Astrocyte (in vitro differentiated cells and primary cell): ENCODE data around the gene PRKCB. TPM values are rescaled to one million over a fixed set of nuclear protein-coding genes. Genes with fewer than 3 reads are reported as not detected.

Source experiments
- DNase-seq: peaks from one replicate; pipeline ENCODE4 v3.0.0-alpha.2; 2010; ENCODE audit warnings: low read depth
- FAIRE-seq: peaks from 2 replicates; lab custom pipeline; 2011; peaks lifted over from hg19 to GRCh38; lab: Jason Lieb, UNC
- H2AFZ ChIP-seq: 2 replicates; pipeline ENCODE4 v1.6.0; 2012; ENCODE audit warnings: low read depth, low read length, inconsistent platforms
- H3K27ac ChIP-seq: 2 replicates; pipeline ENCODE4 v1.5.1; 2011; ENCODE audit warnings: low read depth, low read length, inconsistent platforms
- H3K27me3 ChIP-seq: 2 replicates; pipeline ENCODE4 v1.6.0; 2011; ENCODE audit warnings: low read length, inconsistent platforms; ENCODE audit not compliant: insufficient read depth
- H3K36me3 ChIP-seq: 2 replicates; pipeline ENCODE4 v1.5.1; 2011; ENCODE audit warnings: low read length, inconsistent platforms; ENCODE audit not compliant: insufficient read depth
- H3K4me1 ChIP-seq: 2 replicates; pipeline ENCODE4 v1.5.1; 2011; ENCODE audit warnings: low read length, inconsistent platforms; ENCODE audit not compliant: insufficient read depth
- H3K4me2 ChIP-seq: 2 replicates; pipeline ENCODE4 v1.6.0; 2012; ENCODE audit warnings: low read length, inconsistent platforms
- H3K4me3 ChIP-seq: 2 replicates; pipeline ENCODE4 v1.5.1; 2011; ENCODE audit warnings: low read depth, mild to moderate bottlenecking, low read length, inconsistent platforms; ENCODE audit not compliant: insufficient read depth
- H3K79me2 ChIP-seq: 2 replicates; pipeline ENCODE4 v1.6.0; 2012; ENCODE audit warnings: mild to moderate bottlenecking, low read length, inconsistent platforms; ENCODE audit not compliant: insufficient read depth
- H3K9ac ChIP-seq: 2 replicates; pipeline ENCODE4 v1.6.0; 2012; ENCODE audit warnings: mild to moderate bottlenecking, low read length, inconsistent platforms
- H3K9me3 ChIP-seq: 2 replicates; pipeline ENCODE4 v1.5.1; 2012; ENCODE audit warnings: low read depth, mild to moderate bottlenecking, low read length, inconsistent platforms; ENCODE audit not compliant: insufficient read depth
- H4K20me1 ChIP-seq: 2 replicates; pipeline ENCODE4 v1.6.0; 2012; ENCODE audit warnings: low read length, inconsistent platforms; ENCODE audit not compliant: insufficient read depth
- H3K27ac Mint-ChIP-seq: one replicate; pipeline ENCODE4 v1.8.0; 2021; ENCODE audit warnings: mild to moderate bottlenecking, mixed read lengths; ENCODE audit not compliant: unreplicated experiment
- H3K27me3 Mint-ChIP-seq: one replicate; pipeline ENCODE4 v1.8.0; 2021; ENCODE audit warnings: low read depth, mixed read lengths; ENCODE audit not compliant: unreplicated experiment
- H3K36me3 Mint-ChIP-seq: one replicate; pipeline ENCODE4 v1.8.0; 2021; ENCODE audit warnings: low read depth, mixed read lengths; ENCODE audit not compliant: unreplicated experiment
- H3K4me1 Mint-ChIP-seq: one replicate; pipeline ENCODE4 v1.8.0; 2021; ENCODE audit warnings: low read depth, mixed read lengths; ENCODE audit not compliant: unreplicated experiment
- H3K4me3 Mint-ChIP-seq: one replicate; pipeline ENCODE4 v1.8.0; 2021; ENCODE audit warnings: mild to moderate bottlenecking, moderate library complexity, mixed read lengths; ENCODE audit not compliant: unreplicated experiment
- H3K9me3 Mint-ChIP-seq: one replicate; pipeline ENCODE4 v1.8.0; 2021; ENCODE audit warnings: mild to moderate bottlenecking, mixed read lengths; ENCODE audit not compliant: unreplicated experiment
- CTCF ChIP-seq: IDR thresholded peaks from 2 replicates; pipeline ENCODE4 v1.5.1; 2011; ENCODE audit warnings: low read depth, mild to moderate bottlenecking, inconsistent platforms, low read length, moderate library complexity; ENCODE audit not compliant: insufficient read depth
- EZH2 ChIP-seq: IDR thresholded peaks from 2 replicates; pipeline ENCODE4 v1.6.1; 2012; ENCODE audit warnings: mild to moderate bottlenecking, low read length, inconsistent platforms; ENCODE audit not compliant: insufficient read depth
- total RNA-seq: library from RNA; stranded (reverse); gene quantifications from 2 replicates; pipeline ENCODE4 v1.2.1, GENCODE V29; 2021

PRKCB gene
- total RNA-seq, 1 donor from 2014 or later: 2.5 TPM

- Histone ChIP-seq H4K20me1 (no peaks in the 10 kb centered on the region), H3K4me2 (no peak overlapping the region), H3K27ac (no peak overlapping the region), H3K36me3 (no peaks in the 10 kb centered on the region), H3K79me2 (no peaks in the 10 kb centered on the region), H3K4me1 (no peaks in the 10 kb centered on the region), H2AFZ (no peak overlapping the region), H3K9ac (no peak overlapping the region), H3K27me3 (no peaks in the 10 kb centered on the region), H3K9me3 (no peaks in the 10 kb centered on the region), H3K4me3 (no peak overlapping the region)
- H3K4me1 Mint-ChIP-seq: no peaks in the 10 kb centered on the region
- no peak overlapping the region for H3K27ac Mint-ChIP-seq
- H3K27me3 Mint-ChIP-seq: peaks cover 26% of the 10 kb centered on the region
- H3K9me3 Mint-ChIP-seq: no peaks in the 10 kb centered on the region
- DNase-seq (no peak), FAIRE-seq (no peak)
- TF ChIP-seq EZH2 (no peak), CTCF (no peak)
- no peaks in the 10 kb centered on the region for H3K36me3 Mint-ChIP-seq
- H3K4me3 Mint-ChIP-seq: no peak overlapping the region
These were observed 28.8 kb upstream of the PRKCB start for GRCh38 chr16:23807028-23807427.

GRCh38 chr16:23821467-23821866 lies 14.3 kb upstream of the PRKCB start:
- no peaks in the 10 kb centered on the region for H3K4me1 Mint-ChIP-seq
- H3K27ac Mint-ChIP-seq: no peak overlapping the region
- no peaks in the 10 kb centered on the region for H3K36me3 Mint-ChIP-seq
- H3K9me3 Mint-ChIP-seq: no peaks in the 10 kb centered on the region
- Histone ChIP-seq H3K4me3 (no peak overlapping the region), H3K27ac (no peak overlapping the region), H2AFZ (no peak overlapping the region), H3K79me2 (no peaks in the 10 kb centered on the region), H3K9ac (no peak overlapping the region), H3K36me3 (no peaks in the 10 kb centered on the region), H3K4me2 (no peak overlapping the region), H3K9me3 (no peaks in the 10 kb centered on the region), H4K20me1 (no peaks in the 10 kb centered on the region), H3K4me1 (no peaks in the 10 kb centered on the region), H3K27me3 (no peaks in the 10 kb centered on the region)
- H3K4me3 Mint-ChIP-seq: no peak overlapping the region
- DNase-seq (no peak), FAIRE-seq (no peak)
- H3K27me3 Mint-ChIP-seq: peaks cover 8% of the 10 kb centered on the region
- no peak for TF ChIP-seq EZH2

GRCh38 chr16:23821875-23822688 lies 13.7 kb upstream of the PRKCB start:
- no peaks in the 10 kb centered on the region for H3K36me3 ChIP-seq
- H3K4me2 ChIP-seq: no peak overlapping the region
- H3K9ac ChIP-seq: no peak overlapping the region
- Mint-ChIP-seq H3K4me3 (no peak overlapping the region), H3K27me3 (peaks cover 8% of the 10 kb centered on the region), H3K27ac (no peak overlapping the region), H3K9me3 (no peaks in the 10 kb centered on the region), H3K36me3 (no peaks in the 10 kb centered on the region), H3K4me1 (no peaks in the 10 kb centered on the region)
- no peak overlapping the region for H3K4me3 ChIP-seq
- H2AFZ ChIP-seq: no peak overlapping the region
- FAIRE-seq (no peak), DNase-seq (no peak)
- no peaks in the 10 kb centered on the region for H3K79me2 ChIP-seq
- H4K20me1 ChIP-seq: no peaks in the 10 kb centered on the region
- H3K27ac ChIP-seq: no peak overlapping the region
- H3K4me1 ChIP-seq: no peaks in the 10 kb centered on the region
- no peak for TF ChIP-seq CTCF
- no peak for TF ChIP-seq EZH2
- no peaks in the 10 kb centered on the region for H3K27me3 ChIP-seq
- no peaks in the 10 kb centered on the region for H3K9me3 ChIP-seq
